ENCODE data around the gene LMNB1. TPM values are rescaled to one million over a fixed set of nuclear protein-coding genes. Genes with fewer than 3 reads are reported as not detected.
A peak's percentile ranks its signal among the peaks of the same experiment; 100 is the strongest.

Gene LMNB1
- polyA plus RNA-seq, 3 donors, result 18.0 to 33.0 (median 28.2) TPM

DNA sequence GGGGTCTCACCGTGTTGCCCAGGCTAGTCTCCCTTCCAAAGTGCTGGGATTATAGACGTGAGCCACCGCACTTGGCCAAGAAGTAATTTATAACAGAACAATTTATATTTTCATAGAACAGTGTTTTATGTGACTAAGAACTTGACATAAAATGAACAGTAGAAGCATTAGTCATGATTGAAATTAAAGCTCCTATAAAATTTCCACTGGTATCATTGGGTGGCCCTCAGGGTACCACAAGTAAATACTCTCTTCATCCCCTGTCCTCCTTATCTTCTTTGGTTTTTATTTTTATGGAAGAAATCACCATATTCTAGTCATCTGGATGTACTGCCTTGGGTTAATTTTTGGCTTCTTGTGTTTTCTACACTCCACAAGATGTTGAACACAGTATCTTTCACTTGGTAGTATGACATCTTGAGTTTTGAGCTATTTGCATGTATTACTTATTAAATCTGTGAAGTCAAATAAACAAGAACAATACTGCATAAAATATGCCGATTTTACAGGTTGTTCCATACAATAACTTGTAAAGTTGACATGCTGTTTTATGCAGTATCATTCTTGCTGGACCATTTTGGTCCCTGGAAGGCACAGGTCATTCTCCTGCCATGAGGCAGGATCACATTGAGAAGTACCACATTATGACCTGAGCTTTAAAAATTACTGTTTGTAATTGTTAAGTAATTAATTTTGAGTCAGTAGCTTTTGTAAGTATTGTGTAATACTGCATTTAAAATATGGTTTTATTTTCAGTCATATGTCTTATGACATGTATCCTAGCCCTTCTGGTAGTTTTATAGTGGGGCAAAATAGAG lies 24.4 kb downstream of the LMNB1 start:
- peaks cover 50% of the 10 kb centered on the region for H3K4me1 Mint-ChIP-seq
- Histone ChIP-seq H3K9ac (ENCODE audit: insufficient read depth, low read length, poor library complexity, severe bottlenecking) (no peak overlapping the region), H2AFZ (ENCODE audit: insufficient read depth, low read depth, low read length, poor library complexity, severe bottlenecking) (no peak overlapping the region), H3K27me3 (ENCODE audit: control insufficient read depth in 2 of 2, insufficient read depth in 2 of 2, low read length in 2 of 2) (no peaks in the 10 kb centered on the region), H3K4me1 (ENCODE audit: control insufficient read depth in 1 of 2, insufficient read depth in 2 of 2, low read length in 2 of 2) (peaks cover 22 to 41% of the 10 kb centered on the region in 2 donors), H3K36me3 (replicated peaks in 1 of 2; ENCODE audit: control insufficient read depth in 1 of 2, insufficient read depth in 2 of 2, low read length in 2 of 2) (peaks cover 13 to 19% of the 10 kb centered on the region in 2 donors), H3K27ac (ENCODE audit: low read depth in 1 of 2, low read length in 2 of 2) (peak overlapping the region in 1 of 2 donors; percentile 60), H3K4me2 (replicated peaks; ENCODE audit: extremely low read depth, low read length, poor library complexity, severe bottlenecking) (no peak overlapping the region), H3K9me3 (replicated peaks in 1 of 2; ENCODE audit: control insufficient read depth in 1 of 2, insufficient read depth in 1 of 2, low read length in 2 of 2) (no peaks in the 10 kb centered on the region), H4K20me1 (ENCODE audit: insufficient read depth, low read length) (peaks cover 23% of the 10 kb centered on the region), H3K79me2 (ENCODE audit: insufficient read depth, low read length) (peaks cover 100% of the 10 kb centered on the region), H3K4me3 (replicated peaks in 1 of 3; ENCODE audit: low read depth in 2 of 3, low read length in 3 of 3) (no peak overlapping the region)
- no CpG with 5 or more reads among the region's 4 CpGs for WGBS (ENCODE audit: insufficient coverage)
- peak overlapping the region; percentile 66 to 87 (median 77) for H3K27ac Mint-ChIP-seq
- H3K27me3 Mint-ChIP-seq (ENCODE audit: low read depth in 3 of 3), result peaks cover 0 to 2% (median 0%) of the 10 kb centered on the region in 3 donors
- TF ChIP-seq, protein P1, sequence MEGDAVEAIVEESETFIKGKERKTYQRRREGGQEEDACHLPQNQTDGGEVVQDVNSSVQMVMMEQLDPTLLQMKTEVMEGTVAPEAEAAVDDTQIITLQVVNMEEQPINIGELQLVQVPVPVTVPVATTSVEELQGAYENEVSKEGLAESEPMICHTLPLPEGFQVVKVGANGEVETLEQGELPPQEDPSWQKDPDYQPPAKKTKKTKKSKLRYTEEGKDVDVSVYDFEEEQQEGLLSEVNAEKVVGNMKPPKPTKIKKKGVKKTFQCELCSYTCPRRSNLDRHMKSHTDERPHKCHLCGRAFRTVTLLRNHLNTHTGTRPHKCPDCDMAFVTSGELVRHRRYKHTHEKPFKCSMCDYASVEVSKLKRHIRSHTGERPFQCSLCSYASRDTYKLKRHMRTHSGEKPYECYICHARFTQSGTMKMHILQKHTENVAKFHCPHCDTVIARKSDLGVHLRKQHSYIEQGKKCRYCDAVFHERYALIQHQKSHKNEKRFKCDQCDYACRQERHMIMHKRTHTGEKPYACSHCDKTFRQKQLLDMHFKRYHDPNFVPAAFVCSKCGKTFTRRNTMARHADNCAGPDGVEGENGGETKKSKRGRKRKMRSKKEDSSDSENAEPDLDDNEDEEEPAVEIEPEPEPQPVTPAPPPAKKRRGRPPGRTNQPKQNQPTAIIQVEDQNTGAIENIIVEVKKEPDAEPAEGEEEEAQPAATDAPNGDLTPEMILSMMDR (IDR thresholded peaks at IDR 0.05), result no peak
- peaks cover 15 to 29% of the 10 kb centered on the region in 2 donors for H3K36me3 Mint-ChIP-seq
- H3K9me3 Mint-ChIP-seq, result peaks cover 0 to 5% (median 0%) of the 10 kb centered on the region in 7 donors
- intact Hi-C loops (cut with micrococcal nuclease), result no loop called here
- DNase-seq, result peak in 1 of 3 donors; percentile 11
- no peak overlapping the region for H3K4me3 Mint-ChIP-seq

DNA sequence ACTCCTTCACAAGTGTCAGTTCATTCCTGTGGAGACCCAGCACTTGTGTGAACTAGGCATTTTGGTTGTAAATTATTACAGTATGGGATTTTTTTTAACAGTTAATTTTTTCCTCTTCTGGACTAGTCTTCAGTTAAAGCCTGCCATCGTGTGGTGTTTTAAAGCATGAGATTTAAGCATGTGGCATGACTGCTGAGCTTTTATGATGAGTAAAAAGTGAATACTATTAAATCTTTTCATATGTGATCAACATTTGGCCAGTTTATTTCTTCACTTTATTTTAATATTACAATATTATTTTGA lies 25.0 kb downstream of the LMNB1 start:
- H3K27me3 Mint-ChIP-seq (ENCODE audit: low read depth in 3 of 3), result peaks cover 0 to 2% (median 0%) of the 10 kb centered on the region in 3 donors
- no peaks in the 10 kb centered on the region for H3K27me3 ChIP-seq (ENCODE audit: control insufficient read depth in 2 of 2, insufficient read depth in 2 of 2, low read length in 2 of 2)
- H3K4me3 ChIP-seq (replicated peaks in 1 of 3; ENCODE audit: low read depth in 2 of 3, low read length in 3 of 3), result no peak overlapping the region
- no CpG with 5 or more reads among the region's 1 CpG for WGBS (ENCODE audit: insufficient coverage)
- H3K36me3 Mint-ChIP-seq, result peaks cover 21 to 35% of the 10 kb centered on the region in 2 donors
- H3K36me3 ChIP-seq (replicated peaks in 1 of 2; ENCODE audit: control insufficient read depth in 1 of 2, insufficient read depth in 2 of 2, low read length in 2 of 2), result peaks cover 13 to 24% of the 10 kb centered on the region in 2 donors
- peak overlapping the region in 5 of 7 donors; percentile 69 to 85 (median 81) for H3K27ac Mint-ChIP-seq
- peak overlapping the region in 1 of 2 donors; percentile 60 for H3K27ac ChIP-seq (ENCODE audit: low read depth in 1 of 2, low read length in 2 of 2)
- H3K9me3 ChIP-seq (replicated peaks in 1 of 2; ENCODE audit: control insufficient read depth in 1 of 2, insufficient read depth in 1 of 2, low read length in 2 of 2), result no peaks in the 10 kb centered on the region
- TF ChIP-seq, protein P1 (IDR thresholded peaks at IDR 0.05), result peak; percentile 65
- H3K9ac ChIP-seq (ENCODE audit: insufficient read depth, low read length, poor library complexity, severe bottlenecking), result no peak overlapping the region
- peaks cover 54% of the 10 kb centered on the region for H3K4me1 Mint-ChIP-seq
- intact Hi-C loops (cut with micrococcal nuclease), result no loop called here
- peak in 1 of 3 donors; percentile 24 for DNase-seq
- no peak overlapping the region for H3K4me2 ChIP-seq (replicated peaks; ENCODE audit: extremely low read depth, low read length, poor library complexity, severe bottlenecking)
- peaks cover 100% of the 10 kb centered on the region for H3K79me2 ChIP-seq (ENCODE audit: insufficient read depth, low read length)
- no peak overlapping the region for H2AFZ ChIP-seq (ENCODE audit: insufficient read depth, low read depth, low read length, poor library complexity, severe bottlenecking)
- peaks cover 22% of the 10 kb centered on the region for H4K20me1 ChIP-seq (ENCODE audit: insufficient read depth, low read length)
- peaks cover 0 to 5% (median 0%) of the 10 kb centered on the region in 7 donors for H3K9me3 Mint-ChIP-seq
- H3K4me3 Mint-ChIP-seq, result no peak overlapping the region
- peaks cover 26 to 47% of the 10 kb centered on the region in 2 donors for H3K4me1 ChIP-seq (ENCODE audit: control insufficient read depth in 1 of 2, insufficient read depth in 2 of 2, low read length in 2 of 2)

Data from CD14-positive monocyte (primary cell).